ENCODE results near the gene ACOX3. TPM values are rescaled to one million over a fixed set of nuclear protein-coding genes. Genes with fewer than 3 reads are reported as not detected.

Gene ACOX3
- polyA plus RNA-seq, 3 donors = 3.8 to 16.8 (median 13.3) TPM

DNA sequence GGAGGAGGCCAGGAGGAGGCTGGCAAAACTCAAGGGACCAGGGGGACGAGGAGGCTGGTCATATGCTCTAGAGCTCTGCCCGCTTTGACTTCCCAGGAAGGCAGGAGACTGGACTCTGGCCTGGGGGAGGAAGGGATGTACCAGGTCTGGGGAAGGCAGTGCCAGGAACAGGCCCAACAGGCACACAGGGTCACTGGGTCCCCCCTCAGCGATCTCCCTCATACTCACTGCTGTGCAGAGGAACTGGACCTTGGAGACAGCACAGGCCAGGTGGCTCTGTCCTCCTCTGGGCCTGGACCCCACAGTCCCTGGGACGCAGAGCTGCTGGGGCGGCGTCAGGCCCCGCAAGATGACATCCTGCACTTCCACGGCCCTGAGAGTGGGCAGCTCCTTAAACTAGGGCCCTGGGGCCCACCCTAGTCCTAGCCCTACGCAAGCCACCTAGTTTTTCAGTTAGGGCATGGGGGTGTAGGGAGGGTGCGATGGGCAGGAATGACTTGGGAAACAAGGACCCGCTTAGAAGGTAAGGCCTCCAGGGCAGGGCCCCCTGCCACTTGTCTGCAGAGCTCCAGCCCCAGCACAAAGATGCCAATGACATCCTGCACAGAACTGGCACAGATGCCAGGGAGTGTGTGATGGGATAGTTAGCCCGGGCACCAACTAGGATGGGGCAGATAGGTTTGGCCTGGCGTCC lies 111.5 kb downstream of the ACOX3 start:
- Histone ChIP-seq H3K79me2 (ENCODE audit: insufficient read depth, low read length) (no peaks in the 10 kb centered on the region), H3K27me3 (ENCODE audit: control insufficient read depth in 2 of 2, insufficient read depth in 2 of 2, low read length in 2 of 2) (no peaks in the 10 kb centered on the region), H3K9ac (ENCODE audit: insufficient read depth, low read length, poor library complexity, severe bottlenecking) (no peak overlapping the region), H3K36me3 (replicated peaks in 1 of 2; ENCODE audit: control insufficient read depth in 1 of 2, insufficient read depth in 2 of 2, low read length in 2 of 2) (no peaks in the 10 kb centered on the region), H3K4me2 (replicated peaks; ENCODE audit: extremely low read depth, low read length, poor library complexity, severe bottlenecking) (no peak overlapping the region), H4K20me1 (ENCODE audit: insufficient read depth, low read length) (no peaks in the 10 kb centered on the region), H2AFZ (ENCODE audit: insufficient read depth, low read depth, low read length, poor library complexity, severe bottlenecking) (no peak overlapping the region), H3K4me1 (ENCODE audit: control insufficient read depth in 1 of 2, insufficient read depth in 2 of 2, low read length in 2 of 2) (no peaks in the 10 kb centered on the region), H3K27ac (ENCODE audit: low read depth in 1 of 2, low read length in 2 of 2) (no peak overlapping the region), H3K4me3 (replicated peaks in 1 of 3; ENCODE audit: low read depth in 2 of 3, low read length in 3 of 3) (no peak overlapping the region), H3K9me3 (replicated peaks in 1 of 2; ENCODE audit: control insufficient read depth in 1 of 2, insufficient read depth in 1 of 2, low read length in 2 of 2) (no peaks in the 10 kb centered on the region)
- H3K4me1 Mint-ChIP-seq = no peaks in the 10 kb centered on the region
- WGBS (ENCODE audit: insufficient coverage) = 86% methylated on average over 9 of the region's 13 CpGs
- no peak for DNase-seq
- intact Hi-C loops (cut with micrococcal nuclease) = no loop called here
- H3K36me3 Mint-ChIP-seq = no peaks in the 10 kb centered on the region
- H3K27ac Mint-ChIP-seq = no peak overlapping the region
- H3K27me3 Mint-ChIP-seq (ENCODE audit: low read depth in 3 of 3) = peaks cover 0 to 5% (median 2%) of the 10 kb centered on the region in 3 donors
- TF ChIP-seq, protein P1, sequence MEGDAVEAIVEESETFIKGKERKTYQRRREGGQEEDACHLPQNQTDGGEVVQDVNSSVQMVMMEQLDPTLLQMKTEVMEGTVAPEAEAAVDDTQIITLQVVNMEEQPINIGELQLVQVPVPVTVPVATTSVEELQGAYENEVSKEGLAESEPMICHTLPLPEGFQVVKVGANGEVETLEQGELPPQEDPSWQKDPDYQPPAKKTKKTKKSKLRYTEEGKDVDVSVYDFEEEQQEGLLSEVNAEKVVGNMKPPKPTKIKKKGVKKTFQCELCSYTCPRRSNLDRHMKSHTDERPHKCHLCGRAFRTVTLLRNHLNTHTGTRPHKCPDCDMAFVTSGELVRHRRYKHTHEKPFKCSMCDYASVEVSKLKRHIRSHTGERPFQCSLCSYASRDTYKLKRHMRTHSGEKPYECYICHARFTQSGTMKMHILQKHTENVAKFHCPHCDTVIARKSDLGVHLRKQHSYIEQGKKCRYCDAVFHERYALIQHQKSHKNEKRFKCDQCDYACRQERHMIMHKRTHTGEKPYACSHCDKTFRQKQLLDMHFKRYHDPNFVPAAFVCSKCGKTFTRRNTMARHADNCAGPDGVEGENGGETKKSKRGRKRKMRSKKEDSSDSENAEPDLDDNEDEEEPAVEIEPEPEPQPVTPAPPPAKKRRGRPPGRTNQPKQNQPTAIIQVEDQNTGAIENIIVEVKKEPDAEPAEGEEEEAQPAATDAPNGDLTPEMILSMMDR (IDR thresholded peaks at IDR 0.05) = no peak
- peaks cover 0 to 7% (median 3%) of the 10 kb centered on the region in 7 donors for H3K9me3 Mint-ChIP-seq
- H3K4me3 Mint-ChIP-seq = no peak overlapping the region

DNA sequence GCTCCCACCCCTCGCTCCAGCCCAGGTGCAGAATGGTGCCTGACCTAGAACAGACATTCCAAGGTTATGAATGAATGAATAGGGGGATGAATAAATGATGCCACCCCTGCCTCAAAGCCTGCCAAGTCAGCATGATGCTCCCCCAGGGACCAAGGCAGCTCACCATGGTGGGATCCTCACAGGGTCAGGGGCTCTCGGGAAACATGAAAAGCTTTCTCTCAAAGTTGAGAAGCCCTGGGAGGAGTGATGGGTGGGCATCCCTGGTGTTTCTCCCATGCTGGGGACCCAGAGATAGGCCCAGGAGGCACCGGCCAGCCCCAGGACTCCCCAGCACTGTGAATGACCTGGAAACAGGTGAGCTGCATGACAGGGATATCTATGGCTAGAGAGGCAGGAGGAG lies 112.1 kb downstream of the ACOX3 start:
- intact Hi-C loops (cut with micrococcal nuclease) = no loop called here
- Histone ChIP-seq H3K27ac (ENCODE audit: low read depth in 1 of 2, low read length in 2 of 2) (no peak overlapping the region), H4K20me1 (ENCODE audit: insufficient read depth, low read length) (no peaks in the 10 kb centered on the region), H3K27me3 (ENCODE audit: control insufficient read depth in 2 of 2, insufficient read depth in 2 of 2, low read length in 2 of 2) (no peaks in the 10 kb centered on the region), H3K4me2 (replicated peaks; ENCODE audit: extremely low read depth, low read length, poor library complexity, severe bottlenecking) (no peak overlapping the region), H2AFZ (ENCODE audit: insufficient read depth, low read depth, low read length, poor library complexity, severe bottlenecking) (no peak overlapping the region), H3K9me3 (replicated peaks in 1 of 2; ENCODE audit: control insufficient read depth in 1 of 2, insufficient read depth in 1 of 2, low read length in 2 of 2) (no peaks in the 10 kb centered on the region), H3K4me3 (replicated peaks in 1 of 3; ENCODE audit: low read depth in 2 of 3, low read length in 3 of 3) (no peak overlapping the region), H3K36me3 (replicated peaks in 1 of 2; ENCODE audit: control insufficient read depth in 1 of 2, insufficient read depth in 2 of 2, low read length in 2 of 2) (no peaks in the 10 kb centered on the region), H3K79me2 (ENCODE audit: insufficient read depth, low read length) (no peaks in the 10 kb centered on the region), H3K4me1 (ENCODE audit: control insufficient read depth in 1 of 2, insufficient read depth in 2 of 2, low read length in 2 of 2) (no peaks in the 10 kb centered on the region), H3K9ac (ENCODE audit: insufficient read depth, low read length, poor library complexity, severe bottlenecking) (no peak overlapping the region)
- H3K27ac Mint-ChIP-seq = peak overlapping the region in 1 of 7 donors; percentile 4
- TF ChIP-seq, protein P1 (IDR thresholded peaks at IDR 0.05) = no peak
- H3K9me3 Mint-ChIP-seq = peaks cover 0 to 9% (median 3%) of the 10 kb centered on the region in 7 donors
- DNase-seq = no peak
- WGBS (ENCODE audit: insufficient coverage) = 100% methylated on average over 1 of the region's 3 CpGs
- no peaks in the 10 kb centered on the region for H3K36me3 Mint-ChIP-seq
- peaks cover 0 to 5% (median 2%) of the 10 kb centered on the region in 3 donors for H3K27me3 Mint-ChIP-seq (ENCODE audit: low read depth in 3 of 3)
- H3K4me1 Mint-ChIP-seq = no peaks in the 10 kb centered on the region
- no peak overlapping the region for H3K4me3 Mint-ChIP-seq
